Cortex of kidney (tissue), 1 donor: ENCODE data around the gene PARN.
"Not testable (repeated sequence)": the region's sequence is repeated elsewhere in the genome, so short reads cannot be mapped to it uniquely, and the experiment has no call there.

Source experiments
- DNase-seq: peaks from one replicate; lab custom pipeline; 2025; lab: John Stamatoyannopoulos, UW

PARN gene

GRCh38 chr16:14400978-14401710, 228.9 kb downstream of the PARN start:
- DNase-seq: not testable (repeated sequence)

- DNase-seq: no peak
Observed at GRCh38 chr16:14400285-14400977, 229.6 kb downstream of the PARN start.

- no peak for DNase-seq
Observed at GRCh38 chr16:14399378-14400284, 230.4 kb downstream of the PARN start.

DNA sequence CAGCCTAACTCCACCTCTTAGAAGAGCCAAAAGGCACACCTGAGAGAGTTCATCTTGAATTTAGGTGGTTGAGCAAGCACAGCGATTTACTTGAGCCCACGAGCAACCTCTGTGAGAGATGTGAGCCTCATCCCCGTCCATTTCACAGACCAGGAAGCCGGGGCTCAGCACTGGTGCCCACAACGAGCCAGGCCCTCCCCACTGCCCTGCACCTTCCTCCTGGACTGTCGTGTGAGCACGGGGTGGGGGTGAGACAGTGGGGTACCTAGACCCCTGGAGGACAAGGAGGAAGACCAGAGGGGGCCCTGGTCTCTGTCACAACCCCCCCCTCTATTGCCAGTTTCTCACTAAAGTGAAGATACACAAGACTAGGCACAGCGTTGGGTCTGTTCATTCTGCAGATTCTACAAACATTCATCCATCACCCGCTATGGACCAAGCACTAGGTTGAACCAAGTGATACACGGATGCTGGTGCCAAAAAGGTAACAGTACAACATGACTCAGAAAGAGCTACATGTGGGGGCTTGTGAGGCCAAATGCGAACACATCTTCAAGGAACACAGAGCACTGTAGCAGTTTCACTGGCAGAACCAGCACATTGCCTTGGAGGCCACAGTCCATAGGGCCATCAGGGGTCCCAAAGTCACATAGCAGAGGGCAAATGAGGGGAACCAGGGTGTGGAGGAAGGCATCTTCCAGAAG, 231.9 kb downstream of the PARN start:
- no peak for DNase-seq

GRCh38 chr16:14395710-14396304, 234.3 kb downstream of the PARN start:
- DNase-seq: not testable (repeated sequence)

DNA sequence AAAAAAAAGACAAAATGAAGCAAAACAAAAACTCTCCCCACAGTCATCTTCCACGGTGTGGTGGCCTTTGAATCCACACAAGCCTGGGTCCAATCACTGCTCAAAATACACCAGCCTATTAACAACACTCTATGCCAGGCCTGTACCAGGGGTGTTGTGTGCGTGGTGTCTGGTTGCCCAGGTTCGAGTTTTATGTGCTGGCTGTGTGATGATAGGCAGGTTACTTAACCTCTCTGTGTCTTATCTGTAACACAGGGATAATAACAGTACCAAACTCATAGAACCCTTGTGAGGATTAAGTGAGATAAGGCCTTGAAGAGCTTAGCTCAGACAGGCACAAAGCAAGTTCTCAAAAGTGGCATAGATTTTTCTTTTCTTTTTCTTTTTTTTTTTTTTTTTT, 235.2 kb downstream of the PARN start:
- DNase-seq: no peak

- no peak for DNase-seq
Observed at GRCh38 chr16:14392960-14393359, 237.1 kb downstream of the PARN start.

DNA sequence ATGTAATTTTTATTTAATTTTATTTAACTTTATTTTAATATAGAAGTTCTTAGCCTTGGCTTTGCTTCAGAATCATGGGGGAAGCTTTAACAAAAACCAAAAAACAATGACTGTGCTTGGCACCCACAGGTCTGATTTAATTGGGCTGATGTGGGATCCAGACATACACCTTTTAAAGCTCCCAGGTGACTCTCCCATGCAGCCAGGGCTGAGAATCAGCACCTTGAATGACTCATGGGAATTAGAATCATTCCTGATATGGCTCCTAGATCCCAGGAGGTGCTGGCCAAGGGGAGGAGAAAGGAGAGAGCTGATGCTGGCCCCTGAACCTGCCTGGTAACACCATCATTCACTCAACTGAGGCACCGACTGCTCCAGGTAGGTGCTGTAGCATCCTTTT, 240.7 kb downstream of the PARN start:
- DNase-seq: no peak

DNA sequence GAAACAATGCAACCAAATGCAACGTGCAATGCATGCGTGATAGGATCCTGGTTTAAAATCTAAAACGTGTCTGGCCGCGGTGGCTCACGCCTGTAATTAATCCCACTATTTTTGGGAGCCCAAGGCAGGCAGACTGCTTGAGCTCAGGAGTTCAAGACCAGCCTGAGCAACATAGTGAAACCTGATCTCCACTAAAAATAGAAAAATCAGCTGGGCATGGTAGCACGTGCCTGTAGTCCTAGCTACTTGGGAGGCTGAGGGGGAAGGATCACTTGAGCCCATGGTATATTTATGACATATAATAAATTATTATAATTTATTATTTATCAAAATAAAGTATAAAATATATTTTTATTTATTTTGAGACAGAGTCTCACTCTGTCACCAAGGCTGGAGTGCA, 241.8 kb downstream of the PARN start:
- DNase-seq: no peak

DNA sequence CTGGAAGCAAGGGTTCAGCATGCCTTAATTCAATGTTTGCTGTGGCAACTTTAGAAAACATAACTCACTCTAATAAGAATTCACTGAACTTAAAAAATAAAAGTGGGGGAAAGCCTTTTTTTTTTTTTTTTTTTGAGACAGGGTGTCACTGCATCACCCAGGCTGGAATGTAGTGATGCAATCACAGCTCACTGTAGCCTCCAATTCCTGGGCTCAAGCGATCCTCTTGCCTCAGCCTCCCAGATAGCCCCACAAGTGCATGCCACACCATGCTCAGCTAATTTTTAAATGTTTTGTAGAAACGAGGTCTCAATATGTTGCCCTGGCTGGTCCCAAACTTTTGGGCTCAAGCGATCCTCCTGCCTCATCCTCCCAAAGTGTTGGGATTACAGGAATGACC, 243.9 kb downstream of the PARN start:
- DNase-seq: no peak
